K562 (cell line): ENCODE data around the gene GLIS2. TPM values are rescaled to one million over a fixed set of nuclear protein-coding genes. Genes with fewer than 3 reads are reported as not detected.
A peak's percentile ranks its signal among the peaks of the same experiment; 100 is the strongest.

Experiments
- ATF1 ChIP-seq, 2 experiments: fragments of 450-650 bp in 1 of 2; IDR thresholded peaks; 2 replicates each; pipeline ENCODE4 v1.6.1; 2016; ENCODE audit warnings: missing compliant biosample characterization in 1 of 2, missing genetic modification characterization in 1 of 2
- CBFB ChIP-seq: sonication (generic); formaldehyde crosslinking; IDR thresholded peaks from 2 replicates; pipeline ENCODE4 v1.4.0; 2020; ENCODE audit warnings: mild to moderate bottlenecking, missing genetic modification reagents
- GABPB1 ChIP-seq: sonication (generic); formaldehyde crosslinking; IDR thresholded peaks from 2 replicates; pipeline ENCODE4 v1.8.0; 2022; ENCODE audit warnings: mild to moderate bottlenecking, missing genetic modification reagents
- HDAC2 ChIP-seq: fragments of 450-650 bp; IDR thresholded peaks from 2 replicates; pipeline ENCODE4 v1.6.1; 2016; ENCODE audit warnings: mild to moderate bottlenecking
- MYBL2 ChIP-seq, 2 experiments: fragments of 450-650 bp in 1 of 2; sonication (generic) in 1 of 2; formaldehyde crosslinking in 1 of 2; IDR thresholded peaks; 2 replicates each; pipeline versions ENCODE4 v1.6.1 to v1.8.1; 2017 to 2022; ENCODE audit warnings: borderline replicate concordance in 1 of 2, inconsistent platforms in 1 of 2, low read depth in 1 of 2, mild to moderate bottlenecking in 1 of 2, missing genetic modification reagents in 1 of 2, moderate library complexity in 1 of 2
- NR2C1 ChIP-seq, 2 experiments: fragments of 450-650 bp; IDR thresholded peaks; 2 replicates each; pipeline ENCODE4 v1.6.1; 2017; ENCODE audit warnings: mild to moderate bottlenecking in 2 of 2, antibody characterized with exemption in 1 of 2, inconsistent platforms in 1 of 2, missing compliant biosample characterization in 1 of 2, missing genetic modification characterization in 1 of 2
- POLR2G ChIP-seq: fragments of 200-400 bp; formaldehyde crosslinking; IDR thresholded peaks from 2 replicates; pipeline ENCODE4 v1.6.1; 2017; ENCODE audit warnings: low read depth, mild to moderate bottlenecking, antibody characterized with exemption, low read length, moderate library complexity
- SETDB1 ChIP-seq: IDR thresholded peaks from one replicate; pipeline ENCODE4 v1.6.1; 2012; ENCODE audit warnings: low read length, control low read depth, inconsistent platforms
- SP2 ChIP-seq: IDR thresholded peaks from 2 replicates; pipeline ENCODE4 v1.6.1; 2011; ENCODE audit warnings: mild to moderate bottlenecking, low read depth, low read length, moderate library complexity; ENCODE audit not compliant: poor library complexity, severe bottlenecking; ENCODE audit errors: extremely low read depth
- ZNF121 ChIP-seq: sonication (generic); formaldehyde crosslinking; conservative IDR thresholded peaks from 2 replicates; pipeline ENCODE4 v1.8.0; 2022; ENCODE audit warnings: missing genetic modification reagents
- ZNF143 ChIP-seq: sonication (generic); formaldehyde crosslinking; IDR thresholded peaks from 2 replicates; pipeline ENCODE4 v1.9.0; 2022; ENCODE audit warnings: mild to moderate bottlenecking, missing genetic modification reagents
- polyA plus RNA-seq, 8 experiments: library from polyadenylated mRNA; depleted of rRNA in 4 of 8; stranded (reverse) in 5 of 8; unstranded in 3 of 8; fragments of >200 nt; fragmentation: Nextera tagmentation in 2 of 8; fragmentation: Illumina TruSeq in 1 of 8; extraction: Ambion mirVana in 2 of 8; extraction: Trizol in 1 of 8; gene quantifications; 2 replicates each; pipeline versions ENCODE4 v1.2.1 to v1.2.3, GENCODE V29; 2011 to 2014; ENCODE audit warnings: inconsistent platforms in 1 of 8, missing spikeins in 1 of 8
- total RNA-seq, 7 experiments: library from RNA; depleted of rRNA in 6 of 7; stranded (reverse); fragments of >200 nt in 6 of 7; fragmentation: Illumina TruSeq in 2 of 7; extraction: Trizol in 2 of 7; gene quantifications; 2 replicates each; pipeline versions ENCODE4 v1.2.1 to v1.2.3, GENCODE V29; 2011 to 2021; ENCODE audit warnings: low replicate concordance in 1 of 7
- TF ChIP-seq, protein P1 (sequence below): fragments of 150-350 bp; conservative IDR thresholded peaks from 2 replicates; pipeline ENCODE4 v1.6.1; 2014; ENCODE audit warnings: low read length
- TF ChIP-seq, protein P2 (sequence below), 3 experiments: fragments of 200-800 bp in 1 of 3; sonication (Bioruptor generic) in 1 of 3; sonication (generic) in 1 of 3; formaldehyde crosslinking in 1 of 3; IDR thresholded peaks; 2 replicates each; pipeline versions ENCODE4 v1.6.1 to v1.8.0; 2016 to 2022; ENCODE audit warnings: mild to moderate bottlenecking in 2 of 3, missing compliant biosample characterization in 2 of 3, missing genetic modification characterization in 2 of 3, missing genetic modification reagents in 1 of 3
- TF ChIP-seq, protein P3 (sequence below): fragments of 450-650 bp; IDR thresholded peaks from 2 replicates; pipeline ENCODE4 v1.6.1; 2016
- TF ChIP-seq, protein P4 (sequence below): IDR thresholded peaks from 2 replicates; pipeline ENCODE4 v1.6.1; 2016; ENCODE audit warnings: missing genetic modification characterization, missing compliant biosample characterization
- TF ChIP-seq, protein P5 (sequence below): fragments of 450-650 bp; formaldehyde crosslinking; IDR thresholded peaks from 2 replicates; pipeline ENCODE4 v1.4.0; 2020; ENCODE audit warnings: mild to moderate bottlenecking, moderate library complexity

The GLIS2 gene
- total and polyA plus RNA-seq, 9 of the 15 experiments (the other 6 are each of a cell fraction or from before 2014, with no cell fraction given), result 0.10 to 9.0 (median 0.57) TPM

DNA sequence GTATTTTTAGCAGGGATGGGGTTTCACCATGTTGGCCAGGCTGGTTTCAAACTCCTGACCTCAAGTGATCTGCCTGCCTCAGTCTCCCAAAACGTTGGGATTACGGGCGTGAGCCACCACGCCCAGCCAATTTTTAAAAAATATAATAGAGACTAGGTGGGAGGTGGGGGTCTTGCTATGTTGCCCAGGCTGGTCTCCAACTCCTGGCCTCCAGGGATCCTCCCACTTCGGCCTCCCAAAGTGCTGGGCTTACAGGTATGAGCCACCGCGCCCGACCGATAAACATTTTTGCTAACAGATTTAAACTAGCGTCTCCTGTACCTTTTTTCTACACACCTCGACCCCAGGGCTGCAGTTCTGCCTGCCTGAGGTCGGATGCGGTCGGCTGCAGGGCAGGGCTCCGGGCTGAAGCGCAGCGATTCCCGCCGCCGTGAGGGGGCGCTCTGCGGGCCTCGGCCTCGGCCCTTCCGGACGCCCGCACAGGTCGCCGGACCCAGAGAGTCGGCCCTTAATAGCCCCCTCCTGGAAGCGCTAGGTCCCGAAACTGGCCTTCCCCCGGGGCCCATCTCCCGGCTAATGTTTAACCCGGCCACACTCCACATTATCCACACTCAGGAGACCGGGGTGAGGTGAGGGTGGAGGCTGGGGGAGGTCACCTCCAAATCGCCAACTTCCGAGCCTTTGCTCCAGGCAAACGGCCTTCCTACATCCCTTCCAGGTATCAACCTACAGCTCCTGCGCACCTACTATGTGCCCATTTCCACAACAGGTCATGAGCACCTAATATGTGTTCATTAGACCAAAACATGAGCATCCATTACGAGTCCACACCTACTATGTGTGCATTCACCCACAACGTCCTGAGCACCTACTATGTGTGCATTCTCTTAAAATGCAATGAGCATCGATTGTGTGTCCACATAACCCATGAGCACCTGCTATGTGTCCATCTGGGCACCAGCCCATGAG, 2.0 kb upstream of the GLIS2 start (continued):
- TF ChIP-seq GABPB1 (CRISPR knock-in tag) (peak; percentile 8; the same call in 1 of the 2 replicates), HDAC2 (0 out of 2 replicates have a peak, but pooled peaks have one; percentile 21), ZNF143 (CRISPR knock-in tag) (peak; percentile 38; the same call in 1 of the 2 replicates), ZNF121 (CRISPR knock-in tag) (peak; percentile 95), SETDB1 (no peak), NR2C1 (IDR thresholded peaks at IDR 0.05) (no peak), NR2C1 (tag; IDR thresholded peaks at IDR 0.05) (peak; percentile 14; the same call in 1 of the 2 replicates), MYBL2 (IDR thresholded peaks at IDR 0.05; ENCODE audit: low read depth) (no peak), MYBL2 (CRISPR knock-in tag; IDR thresholded peaks at IDR 0.05; ENCODE audit: borderline replicate concordance) (no peak), CBFB (CRISPR knock-in tag) (0 out of 2 replicates have a peak, but pooled peaks have one; percentile 16), ATF1 (CRISPR knock-in tag; IDR thresholded peaks at IDR 0.05) (no peak), ATF1 (tag; IDR thresholded peaks at IDR 0.05) (no peak; the same call in 1 of the 2 replicates), SP2 (no peak), POLR2G (0 out of 2 replicates have a peak, but pooled peaks have one; percentile 36)
- TF ChIP-seq, protein P1, sequence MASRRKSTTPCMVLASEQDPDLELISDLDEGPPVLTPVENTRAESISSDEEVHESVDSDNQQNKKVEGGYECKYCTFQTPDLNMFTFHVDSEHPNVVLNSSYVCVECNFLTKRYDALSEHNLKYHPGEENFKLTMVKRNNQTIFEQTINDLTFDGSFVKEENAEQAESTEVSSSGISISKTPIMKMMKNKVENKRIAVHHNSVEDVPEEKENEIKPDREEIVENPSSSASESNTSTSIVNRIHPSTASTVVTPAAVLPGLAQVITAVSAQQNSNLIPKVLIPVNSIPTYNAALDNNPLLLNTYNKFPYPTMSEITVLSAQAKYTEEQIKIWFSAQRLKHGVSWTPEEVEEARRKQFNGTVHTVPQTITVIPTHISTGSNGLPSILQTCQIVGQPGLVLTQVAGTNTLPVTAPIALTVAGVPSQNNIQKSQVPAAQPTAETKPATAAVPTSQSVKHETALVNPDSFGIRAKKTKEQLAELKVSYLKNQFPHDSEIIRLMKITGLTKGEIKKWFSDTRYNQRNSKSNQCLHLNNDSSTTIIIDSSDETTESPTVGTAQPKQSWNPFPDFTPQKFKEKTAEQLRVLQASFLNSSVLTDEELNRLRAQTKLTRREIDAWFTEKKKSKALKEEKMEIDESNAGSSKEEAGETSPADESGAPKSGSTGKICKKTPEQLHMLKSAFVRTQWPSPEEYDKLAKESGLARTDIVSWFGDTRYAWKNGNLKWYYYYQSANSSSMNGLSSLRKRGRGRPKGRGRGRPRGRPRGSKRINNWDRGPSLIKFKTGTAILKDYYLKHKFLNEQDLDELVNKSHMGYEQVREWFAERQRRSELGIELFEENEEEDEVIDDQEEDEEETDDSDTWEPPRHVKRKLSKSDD, result no peak
- TF ChIP-seq, protein P2, sequence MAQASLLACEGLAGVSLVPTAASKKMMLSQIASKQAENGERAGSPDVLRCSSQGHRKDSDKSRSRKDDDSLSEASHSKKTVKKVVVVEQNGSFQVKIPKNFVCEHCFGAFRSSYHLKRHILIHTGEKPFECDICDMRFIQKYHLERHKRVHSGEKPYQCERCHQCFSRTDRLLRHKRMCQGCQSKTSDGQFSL (CRISPR knock-in tag; IDR thresholded peaks at IDR 0.05), result 0 out of 2 replicates have a peak, but pooled peaks have one; percentile 35
- TF ChIP-seq, protein P2 (tag; IDR thresholded peaks at IDR 0.05), result no peak
- TF ChIP-seq, protein P3, sequence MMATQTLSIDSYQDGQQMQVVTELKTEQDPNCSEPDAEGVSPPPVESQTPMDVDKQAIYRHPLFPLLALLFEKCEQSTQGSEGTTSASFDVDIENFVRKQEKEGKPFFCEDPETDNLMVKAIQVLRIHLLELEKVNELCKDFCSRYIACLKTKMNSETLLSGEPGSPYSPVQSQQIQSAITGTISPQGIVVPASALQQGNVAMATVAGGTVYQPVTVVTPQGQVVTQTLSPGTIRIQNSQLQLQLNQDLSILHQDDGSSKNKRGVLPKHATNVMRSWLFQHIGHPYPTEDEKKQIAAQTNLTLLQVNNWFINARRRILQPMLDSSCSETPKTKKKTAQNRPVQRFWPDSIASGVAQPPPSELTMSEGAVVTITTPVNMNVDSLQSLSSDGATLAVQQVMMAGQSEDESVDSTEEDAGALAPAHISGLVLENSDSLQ, result no peak
- TF ChIP-seq, protein P4, sequence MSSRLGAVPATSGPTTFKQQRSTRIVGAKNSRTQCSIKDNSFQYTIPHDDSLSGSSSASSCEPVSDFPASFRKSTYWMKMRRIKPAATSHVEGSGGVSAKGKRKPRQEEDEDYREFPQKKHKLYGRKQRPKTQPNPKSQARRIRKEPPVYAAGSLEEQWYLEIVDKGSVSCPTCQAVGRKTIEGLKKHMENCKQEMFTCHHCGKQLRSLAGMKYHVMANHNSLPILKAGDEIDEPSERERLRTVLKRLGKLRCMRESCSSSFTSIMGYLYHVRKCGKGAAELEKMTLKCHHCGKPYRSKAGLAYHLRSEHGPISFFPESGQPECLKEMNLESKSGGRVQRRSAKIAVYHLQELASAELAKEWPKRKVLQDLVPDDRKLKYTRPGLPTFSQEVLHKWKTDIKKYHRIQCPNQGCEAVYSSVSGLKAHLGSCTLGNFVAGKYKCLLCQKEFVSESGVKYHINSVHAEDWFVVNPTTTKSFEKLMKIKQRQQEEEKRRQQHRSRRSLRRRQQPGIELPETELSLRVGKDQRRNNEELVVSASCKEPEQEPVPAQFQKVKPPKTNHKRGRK (tag), result no peak
- TF ChIP-seq, protein P5, sequence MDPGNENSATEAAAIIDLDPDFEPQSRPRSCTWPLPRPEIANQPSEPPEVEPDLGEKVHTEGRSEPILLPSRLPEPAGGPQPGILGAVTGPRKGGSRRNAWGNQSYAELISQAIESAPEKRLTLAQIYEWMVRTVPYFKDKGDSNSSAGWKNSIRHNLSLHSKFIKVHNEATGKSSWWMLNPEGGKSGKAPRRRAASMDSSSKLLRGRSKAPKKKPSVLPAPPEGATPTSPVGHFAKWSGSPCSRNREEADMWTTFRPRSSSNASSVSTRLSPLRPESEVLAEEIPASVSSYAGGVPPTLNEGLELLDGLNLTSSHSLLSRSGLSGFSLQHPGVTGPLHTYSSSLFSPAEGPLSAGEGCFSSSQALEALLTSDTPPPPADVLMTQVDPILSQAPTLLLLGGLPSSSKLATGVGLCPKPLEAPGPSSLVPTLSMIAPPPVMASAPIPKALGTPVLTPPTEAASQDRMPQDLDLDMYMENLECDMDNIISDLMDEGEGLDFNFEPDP (CRISPR knock-in tag), result no peak
